Hematopoietic multipotent progenitor cell treated with erythropoietin and hydrocortisone succinate and interleukin-3 and kit ligand, for 4 days (in vitro differentiated cells): Measurements from ENCODE around the gene HSPA4L.

Experiments
- DNase-seq: peaks from one replicate; pipeline ENCODE4 v3.0.0-alpha.2; 2015

The HSPA4L gene

DNA sequence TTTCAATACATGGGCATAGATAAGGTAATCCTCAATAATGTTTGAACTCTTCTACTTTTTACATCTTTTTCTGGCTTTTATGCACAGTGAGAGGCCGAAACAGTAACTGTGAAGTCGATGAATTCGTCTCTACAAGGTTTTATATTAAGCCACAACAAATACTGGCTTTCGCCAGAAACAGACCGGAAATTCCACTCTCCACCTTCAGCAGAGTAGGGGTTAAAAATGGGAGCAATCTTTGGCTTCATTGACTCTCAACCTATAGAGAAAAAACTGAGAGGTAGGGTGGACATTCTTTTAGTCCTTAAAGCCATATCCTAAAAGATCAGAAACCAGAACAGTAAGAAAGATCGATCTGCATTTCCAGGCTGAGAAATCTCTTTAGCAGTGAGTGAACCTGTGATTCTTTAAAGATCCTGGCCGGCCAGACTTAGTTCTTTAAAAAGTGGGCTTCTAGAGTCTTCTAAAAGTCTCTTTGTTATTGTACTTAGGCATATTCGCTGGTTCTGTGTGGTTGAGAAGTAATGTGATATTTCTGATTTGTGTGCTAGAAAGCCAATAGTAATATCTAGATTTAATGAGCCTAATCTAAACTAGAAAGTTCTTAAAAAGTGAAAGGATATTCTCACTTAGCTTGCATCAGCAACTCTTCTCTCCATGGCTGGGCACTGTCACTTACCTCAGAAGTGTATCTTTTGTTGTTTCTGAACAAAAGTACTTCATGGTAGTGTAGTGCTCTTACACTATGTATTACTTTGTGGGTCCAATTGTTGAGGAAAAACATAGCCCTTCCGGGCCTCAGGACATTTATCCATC, 2.0 kb downstream of the HSPA4L start:
- no peak for DNase-seq

DNA sequence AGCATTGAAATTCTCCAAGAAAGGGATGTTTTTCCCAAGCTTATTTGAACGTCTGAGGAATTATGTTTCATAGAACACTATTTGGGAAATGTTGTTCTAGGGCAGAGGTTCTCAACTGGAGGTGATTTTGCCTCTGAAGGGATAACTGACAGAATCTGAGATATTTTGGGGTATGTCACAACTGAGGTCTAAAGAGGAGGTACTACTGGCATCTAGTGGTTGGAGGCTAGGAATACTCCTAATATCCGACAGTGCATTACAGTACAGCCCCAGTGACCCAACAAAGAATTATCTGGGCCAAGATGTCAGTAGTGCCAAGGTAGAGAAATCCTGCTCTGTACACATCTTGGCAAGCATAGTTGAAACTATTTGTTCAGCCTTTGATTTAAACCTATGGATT, 6.4 kb downstream of the HSPA4L start:
- peak; percentile 51 for DNase-seq

GRCh38 chr4:127791391-127791790, 9.3 kb downstream of the HSPA4L start:
- no peak for DNase-seq

DNA sequence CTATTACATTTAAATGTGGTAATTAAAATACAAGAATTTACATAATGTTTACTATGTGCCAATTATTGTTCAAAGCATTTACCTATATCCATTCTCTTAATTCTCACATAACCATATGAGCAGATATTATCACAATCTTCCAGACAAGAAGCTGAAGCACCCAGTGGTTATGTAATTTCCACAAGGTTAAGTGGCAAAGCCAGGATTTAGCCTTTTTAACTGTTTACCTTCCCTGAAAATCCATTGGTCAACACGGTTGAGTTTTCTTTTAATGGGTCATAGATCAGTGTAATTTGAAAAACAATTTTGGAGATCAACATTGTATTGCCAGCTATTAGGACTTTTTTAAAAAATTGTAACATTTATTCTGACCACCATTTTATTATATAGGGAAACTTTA, 11.4 kb downstream of the HSPA4L start:
- DNase-seq: no peak

DNA sequence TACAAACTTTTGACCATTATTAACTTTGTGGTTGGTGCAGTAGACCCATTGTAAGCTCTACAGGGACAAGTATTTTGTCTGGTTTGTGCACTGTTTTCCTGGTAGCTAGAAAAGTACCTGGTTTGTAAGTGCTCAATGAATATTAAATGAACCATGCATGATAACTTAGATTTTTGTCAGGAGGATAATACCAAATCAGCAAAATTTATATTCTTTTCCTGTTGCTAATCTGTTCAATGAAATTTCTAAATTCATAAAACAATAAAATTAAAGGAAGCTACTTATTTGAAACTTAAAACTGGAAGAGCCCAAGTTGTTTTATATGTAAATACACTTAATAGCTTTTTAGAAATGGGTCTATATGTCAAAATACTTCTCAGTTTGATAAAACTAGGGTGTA, 17.6 kb downstream of the HSPA4L start:
- DNase-seq: no peak

- peak; percentile 13 for DNase-seq
These were observed 27.2 kb downstream of the HSPA4L start for GRCh38 chr4:127809173-127809800.

DNA sequence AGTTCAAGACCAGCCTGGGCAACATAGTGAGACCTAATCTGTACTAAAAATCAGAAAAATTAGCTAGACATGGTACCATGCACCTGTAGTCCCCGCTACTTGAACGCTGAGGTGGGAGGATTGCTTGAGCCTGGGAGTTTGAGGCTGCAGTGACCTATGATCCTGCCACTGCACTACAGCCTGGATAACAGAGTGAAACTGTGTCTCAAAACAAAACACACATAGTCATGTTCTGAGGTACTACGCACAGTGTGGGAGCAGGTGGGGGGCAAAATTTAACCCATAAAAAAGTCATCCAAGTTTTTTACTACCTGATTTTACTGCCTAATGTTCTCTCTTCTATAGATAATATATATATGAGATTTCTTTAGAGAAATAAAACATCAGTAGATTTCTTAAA, 28.4 kb downstream of the HSPA4L start:
- no peak for DNase-seq

- no peak for DNase-seq
These were observed 40.3 kb downstream of the HSPA4L start for GRCh38 chr4:127822430-127822829.

- DNase-seq: no peak
These were observed 46.0 kb downstream of the HSPA4L start for GRCh38 chr4:127828121-127828520.

DNA sequence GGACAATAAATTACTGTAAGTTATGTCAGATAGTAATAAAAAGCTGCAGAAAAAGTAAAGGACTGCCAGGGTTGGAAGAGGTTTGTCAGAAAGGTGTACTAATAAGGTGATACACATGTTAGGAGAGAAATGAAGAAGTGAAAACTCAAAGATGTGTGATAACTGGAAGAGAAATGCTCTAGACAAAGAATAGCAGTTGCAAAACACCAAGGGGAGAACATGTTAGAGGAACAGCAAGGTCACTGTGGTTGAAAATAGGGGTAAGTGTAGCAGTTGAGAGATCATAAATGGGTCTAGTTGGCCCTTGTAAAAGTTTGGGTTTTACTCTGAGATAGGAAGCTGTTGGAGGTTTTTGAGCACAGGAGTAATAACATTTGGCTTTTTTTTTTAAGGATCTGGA, 46.9 kb downstream of the HSPA4L start:
- DNase-seq: no peak

DNA sequence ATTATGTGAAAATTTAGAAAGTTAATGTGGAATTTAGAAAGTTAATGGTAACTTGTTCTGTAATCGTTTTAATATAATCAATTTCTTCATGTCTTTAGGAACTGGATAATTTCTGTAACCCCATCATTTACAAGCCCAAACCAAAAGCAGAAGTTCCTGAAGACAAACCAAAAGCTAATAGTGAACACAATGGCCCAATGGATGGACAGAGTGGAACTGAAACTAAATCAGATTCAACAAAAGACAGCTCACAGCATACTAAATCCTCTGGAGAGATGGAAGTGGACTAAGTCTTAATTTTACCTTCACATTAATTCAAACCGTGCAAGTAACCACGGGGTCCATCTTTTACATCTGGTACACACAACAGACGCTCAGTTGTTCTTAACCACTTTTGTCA, 50.5 kb downstream of the HSPA4L start:
- DNase-seq: no peak

- DNase-seq: no peak
These were observed 61.8 kb downstream of the HSPA4L start for GRCh38 chr4:127843704-127844600.

DNA sequence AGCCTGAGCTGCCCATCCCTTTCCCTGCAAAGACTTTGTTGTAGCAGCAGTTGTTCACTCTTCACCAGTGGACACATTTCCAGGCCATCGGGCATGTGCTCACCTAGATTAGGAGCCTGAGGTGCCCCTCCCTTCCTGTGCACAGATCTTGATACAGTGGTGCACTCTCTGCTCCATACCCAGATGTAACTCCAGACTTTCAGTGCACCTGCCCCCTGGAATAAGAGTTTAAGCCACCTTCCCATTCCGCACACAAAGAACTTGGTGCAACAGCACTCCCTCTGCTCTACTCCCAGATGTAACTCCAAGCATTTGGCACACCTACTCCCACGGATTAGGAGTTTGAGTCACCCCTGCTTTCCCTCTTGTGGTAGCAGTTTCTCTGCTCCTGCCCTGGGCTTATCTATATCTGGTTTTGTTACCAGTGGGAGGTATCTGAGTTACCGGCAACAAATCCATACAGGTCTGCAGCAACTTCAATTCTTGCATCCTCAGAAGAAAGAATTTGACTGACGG, 62.5 kb downstream of the HSPA4L start:
- peak; percentile 68 for DNase-seq

- peak; percentile 57 for DNase-seq
These were observed 63.9 kb downstream of the HSPA4L start for GRCh38 chr4:127846061-127846460.

- DNase-seq: no peak
These were observed 64.6 kb downstream of the HSPA4L start for GRCh38 chr4:127846765-127847164.

- DNase-seq: no peak
These were observed 67.5 kb downstream of the HSPA4L start for GRCh38 chr4:127849505-127850234.

DNA sequence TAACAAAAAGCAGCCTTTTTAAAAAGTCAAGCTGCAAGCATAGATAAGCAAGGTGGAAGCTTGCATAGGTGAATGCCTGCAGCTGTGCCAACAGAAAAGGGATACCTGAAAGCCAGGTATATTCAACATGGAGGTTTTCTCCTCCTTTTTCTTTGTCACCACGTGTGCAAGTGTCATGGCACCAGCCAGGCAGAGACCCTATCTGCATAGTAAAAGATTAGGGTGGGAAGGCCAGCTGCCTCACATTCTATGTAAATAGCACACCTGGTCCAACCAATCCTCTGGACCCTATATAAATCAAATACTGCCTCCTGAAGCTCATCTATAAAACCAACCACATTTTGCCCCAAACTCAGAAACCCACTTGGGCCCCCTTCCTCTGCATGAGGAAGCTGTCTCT, 70.5 kb downstream of the HSPA4L start:
- no peak for DNase-seq

DNA sequence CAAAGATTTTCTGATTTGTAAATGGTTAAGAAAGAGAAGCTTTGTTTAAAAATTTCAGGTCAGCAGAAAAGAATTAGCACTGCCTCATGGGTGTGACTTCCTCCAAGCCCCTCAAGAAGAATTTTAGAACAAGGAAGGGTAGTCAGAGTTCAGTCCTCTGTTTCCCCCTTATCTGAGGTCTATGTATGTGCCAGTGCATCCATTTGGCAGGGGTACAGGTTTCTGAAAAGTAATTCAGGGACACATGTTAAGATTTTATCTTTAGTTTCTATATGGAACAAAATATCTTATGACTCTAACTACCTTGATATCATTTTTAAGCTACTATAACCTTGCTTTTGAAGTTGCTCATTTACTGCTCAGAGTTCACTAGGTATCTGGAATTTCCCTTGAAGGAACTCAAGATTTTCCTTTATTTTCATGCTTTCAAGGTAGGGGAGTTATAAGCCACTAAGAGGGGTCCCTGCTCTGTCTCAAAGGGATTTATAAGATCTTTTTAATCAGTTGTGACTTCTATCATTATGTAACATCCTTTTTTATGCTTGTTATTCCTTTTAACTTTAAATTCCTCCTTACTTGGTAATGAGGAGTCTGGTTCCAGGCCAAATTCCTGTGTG, 74.2 kb downstream of the HSPA4L start:
- no peak for DNase-seq

- DNase-seq: no peak
These were observed 74.8 kb downstream of the HSPA4L start for GRCh38 chr4:127856813-127857447.

- no peak for DNase-seq
These were observed 75.5 kb downstream of the HSPA4L start for GRCh38 chr4:127857641-127858040.

- no peak for DNase-seq
These were observed 86.1 kb downstream of the HSPA4L start for GRCh38 chr4:127868196-127868595.

DNA sequence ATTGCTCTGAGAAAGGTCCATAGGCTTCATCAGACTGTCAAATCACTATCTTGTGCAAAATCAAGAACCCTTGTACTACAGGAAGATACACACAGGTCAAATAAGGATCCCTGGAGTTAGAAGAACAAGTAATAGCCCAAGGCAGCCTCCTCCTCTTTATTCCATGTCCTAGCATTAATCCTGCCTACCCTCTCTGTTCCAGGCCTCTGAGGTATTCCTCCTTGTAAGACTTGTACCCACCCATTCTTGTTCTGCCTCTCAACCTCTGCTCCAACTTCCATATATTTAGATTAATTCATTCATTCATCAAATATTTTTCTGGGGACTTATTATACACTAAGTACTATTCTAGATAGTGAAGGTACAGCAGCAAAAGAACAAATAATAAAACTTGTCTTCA, 88.2 kb downstream of the HSPA4L start:
- DNase-seq: no peak
